Embryonic facial prominence (tissue), 1 donor: ENCODE measurements around the gene VPS13D.

ENCODE experiments used
- DNase-seq: peaks from one replicate; pipeline ENCODE4 v3.0.0-alpha.2; 2016; ENCODE audit errors: extremely low spot score

Gene VPS13D

DNA sequence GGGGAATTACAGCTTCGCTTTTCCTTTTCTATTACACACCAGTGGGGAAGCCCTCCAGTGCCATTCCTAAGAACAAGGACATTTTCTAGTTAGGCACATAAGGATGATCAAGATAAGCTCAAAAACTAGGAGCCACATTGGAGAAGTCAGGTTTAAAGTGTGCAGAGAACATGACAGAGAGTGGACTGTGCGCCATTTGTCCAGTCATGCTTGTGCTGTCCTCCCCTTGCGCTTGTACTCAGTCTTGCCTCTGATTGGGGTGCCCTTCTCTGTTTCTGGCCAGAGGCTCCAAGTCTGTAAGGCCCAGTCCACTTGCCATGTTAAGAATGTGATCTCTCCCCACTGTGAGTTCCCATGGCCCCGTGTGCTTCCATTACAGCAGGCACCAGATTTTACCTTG lies 198.5 kb downstream of the VPS13D start:
- no peak for DNase-seq

DNA sequence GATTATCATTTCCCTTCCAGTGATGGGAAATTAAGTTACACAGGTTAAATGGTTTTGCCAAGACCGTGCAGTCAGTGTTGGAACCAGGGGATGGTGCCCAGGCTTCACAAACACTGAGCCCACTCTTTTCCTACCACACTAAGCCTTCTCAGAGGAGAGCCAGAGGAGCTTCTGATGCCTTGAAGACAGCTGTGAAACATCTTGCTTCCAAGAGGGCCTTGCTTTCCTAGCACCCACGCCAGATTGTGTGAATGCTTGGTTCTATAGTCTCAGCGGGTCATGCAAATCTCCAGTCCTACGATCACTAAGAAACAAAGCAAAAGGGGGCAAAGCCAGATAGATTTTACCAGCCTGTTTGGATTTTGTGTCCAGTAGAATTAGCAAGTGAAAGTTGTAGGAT lies 200.7 kb downstream of the VPS13D start:
- no peak for DNase-seq

DNA sequence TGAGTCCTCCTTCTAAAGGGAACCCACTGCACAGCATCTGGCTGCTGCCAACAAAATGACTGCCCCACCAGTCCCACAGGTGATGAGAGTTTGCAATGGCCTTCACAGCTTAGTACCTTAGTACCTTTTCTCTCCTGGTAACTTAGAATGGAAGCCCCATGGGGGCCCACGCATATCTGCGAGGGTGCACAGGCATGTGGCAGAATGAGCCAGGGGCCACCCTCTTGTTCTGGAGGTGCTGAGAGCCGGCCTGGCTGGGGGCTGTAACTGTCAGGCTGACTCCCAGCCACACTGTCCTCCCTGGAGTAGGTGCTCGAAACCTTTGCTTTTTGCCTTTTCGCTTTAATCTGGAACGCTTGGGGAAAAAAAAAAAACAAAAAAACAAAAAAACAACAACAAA lies 203.1 kb downstream of the VPS13D start:
- no peak for DNase-seq

DNA sequence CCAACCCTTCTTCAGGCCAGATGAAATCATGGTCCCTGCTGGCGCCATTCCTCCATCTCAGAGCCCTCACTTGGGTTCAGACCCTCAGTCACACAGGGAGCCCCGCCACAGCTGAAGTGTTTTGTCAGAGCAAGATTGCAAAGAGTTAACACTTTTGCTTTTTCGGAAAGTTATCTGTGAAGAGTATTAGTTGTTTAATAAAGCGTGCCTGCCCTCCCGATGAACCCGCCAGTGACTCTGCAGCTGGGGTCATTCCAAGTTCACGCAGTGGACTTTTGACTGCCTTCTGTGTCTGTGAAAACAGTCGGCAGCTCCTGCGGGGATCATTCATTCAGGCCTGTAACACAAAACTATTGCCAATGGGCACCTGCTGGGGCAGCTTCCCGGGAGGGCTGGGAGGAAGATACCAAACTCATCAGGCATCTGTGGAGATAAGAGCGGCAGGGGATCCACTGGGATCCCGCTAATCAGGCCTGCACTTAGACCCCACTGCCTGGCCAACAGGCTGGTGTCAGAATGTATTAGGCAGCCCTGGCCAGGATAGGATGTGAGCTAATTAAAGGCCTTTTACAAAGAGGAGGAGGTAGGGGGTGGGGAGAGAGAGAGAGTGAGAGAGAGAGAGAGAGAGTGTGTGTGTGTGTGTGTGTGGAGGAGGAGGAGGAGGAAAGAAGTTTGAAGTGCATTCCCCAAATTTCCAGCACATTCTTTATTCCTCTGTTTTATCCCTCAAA lies 203.7 kb downstream of the VPS13D start:
- no peak for DNase-seq

DNA sequence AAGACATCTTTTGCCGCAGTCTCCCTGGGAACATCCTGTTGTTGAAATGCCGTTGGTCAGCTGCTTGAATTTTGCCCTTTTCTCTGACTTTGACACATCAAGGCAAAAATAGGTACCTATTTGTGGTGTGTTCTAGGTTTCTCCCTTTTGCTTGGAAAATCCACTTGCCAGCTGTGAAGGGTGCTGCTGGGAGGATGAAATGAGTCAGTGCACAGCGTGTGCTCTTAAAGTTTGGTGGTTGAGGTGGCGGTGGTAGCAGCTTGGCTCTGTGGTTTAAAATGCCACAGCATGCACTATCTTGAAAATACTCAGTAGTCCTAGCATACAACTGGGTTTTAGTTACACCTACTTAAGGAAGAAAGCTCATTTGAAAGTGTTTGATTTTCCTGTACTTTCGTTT lies 204.3 kb downstream of the VPS13D start:
- DNase-seq: no peak

DNA sequence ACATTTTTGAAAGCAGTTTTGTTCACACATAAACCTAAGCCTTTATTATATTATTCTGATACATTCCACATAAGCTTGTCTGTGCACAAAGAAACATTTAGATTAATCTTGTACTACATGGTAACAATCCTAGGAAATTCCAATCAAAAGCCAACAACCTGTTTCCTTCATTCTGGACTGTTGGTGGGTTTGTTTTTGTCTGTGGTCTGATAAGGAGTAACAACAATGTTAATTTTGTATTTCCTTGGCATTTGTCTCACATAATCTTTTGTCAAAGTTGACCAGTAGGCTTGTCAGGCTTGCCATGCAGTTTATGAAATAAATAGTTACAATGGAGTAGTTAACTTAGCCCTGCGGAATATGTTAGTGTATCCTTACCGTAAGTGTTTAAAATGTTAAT lies 204.9 kb downstream of the VPS13D start:
- no peak for DNase-seq

DNA sequence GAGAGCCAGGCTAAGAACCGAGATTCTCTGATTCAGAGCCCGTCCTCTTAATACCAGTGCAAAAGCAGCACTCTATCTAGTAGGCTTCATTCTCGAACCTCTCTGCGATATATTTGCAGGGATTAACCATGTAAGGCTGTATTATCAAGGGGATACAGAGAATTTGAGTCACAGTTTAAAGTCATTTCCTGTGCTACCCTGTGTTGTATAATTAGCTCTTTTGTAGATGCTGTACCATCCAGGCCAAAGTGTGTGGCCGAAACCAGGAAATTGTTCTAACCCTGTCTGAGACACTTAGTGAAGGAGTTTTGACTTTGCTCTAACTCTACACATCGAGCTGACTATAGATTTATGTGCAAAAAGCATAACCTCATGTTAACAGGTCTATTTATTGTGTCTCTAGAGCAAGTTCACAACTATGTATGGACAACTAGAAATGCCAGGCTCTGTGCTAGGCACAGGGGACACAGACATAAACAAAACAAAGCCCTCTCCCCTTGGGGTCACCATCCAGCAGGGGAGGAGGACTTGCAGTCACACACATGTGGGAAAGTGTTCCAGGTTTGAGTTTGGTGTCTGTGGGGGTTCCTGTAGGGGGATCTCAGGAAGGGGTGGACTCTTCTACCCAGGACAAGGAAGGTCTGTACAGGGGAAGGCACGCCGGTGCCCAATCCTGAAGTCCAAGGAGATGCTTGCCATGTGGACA lies 206.0 kb downstream of the VPS13D start:
- no peak for DNase-seq

DNA sequence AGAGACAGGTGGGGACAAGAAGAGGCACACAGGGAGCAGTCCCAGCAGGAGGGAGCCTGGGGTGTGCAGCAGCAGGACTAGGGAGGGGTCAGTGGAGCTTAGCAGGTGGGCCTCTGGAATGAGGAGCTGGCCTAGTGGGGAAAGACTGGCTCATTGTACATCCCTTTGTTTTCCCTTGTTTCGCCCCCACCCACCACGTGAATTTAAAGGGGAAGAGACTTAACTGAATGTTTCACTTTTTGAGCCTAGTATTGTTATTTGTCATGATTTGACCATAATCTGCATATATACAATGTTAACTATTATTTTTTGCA lies 206.5 kb downstream of the VPS13D start:
- DNase-seq: no peak

DNA sequence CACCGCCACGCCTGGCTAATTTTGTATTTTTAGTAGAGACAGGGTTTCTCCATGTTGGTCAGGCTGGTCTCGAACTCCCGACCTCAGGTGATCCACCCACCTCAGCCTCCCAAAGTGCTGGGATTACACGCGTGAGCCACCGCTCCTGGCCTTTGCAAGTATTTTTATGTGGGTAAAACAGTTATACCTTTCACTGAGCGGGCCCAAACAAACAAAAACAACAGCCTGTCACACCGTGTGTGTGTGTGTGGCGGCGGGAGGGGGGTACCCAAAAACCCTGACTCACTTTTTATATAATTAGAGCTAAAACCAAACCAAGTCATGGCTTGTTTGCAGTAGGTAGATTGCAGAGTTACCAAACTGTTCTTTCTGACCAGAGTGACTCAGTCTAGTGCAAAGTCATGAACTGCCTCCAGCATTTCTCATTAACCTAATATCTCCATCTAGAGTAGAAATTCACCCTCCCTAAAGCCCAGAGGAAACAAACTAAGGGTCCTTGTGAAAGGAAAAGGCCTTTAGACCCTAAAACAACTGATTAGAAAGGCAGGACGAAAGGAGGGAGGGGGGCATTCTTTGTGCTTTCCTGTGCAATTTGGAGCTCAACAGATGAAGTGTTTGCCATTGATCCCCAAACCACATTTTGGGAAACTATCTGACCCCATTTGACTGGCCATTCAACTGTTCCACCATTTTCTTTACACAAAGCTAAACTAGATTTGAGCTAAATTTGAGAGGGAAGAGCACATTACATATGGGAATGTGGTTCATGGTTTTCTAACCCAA lies 207.2 kb downstream of the VPS13D start:
- no peak for DNase-seq

DNA sequence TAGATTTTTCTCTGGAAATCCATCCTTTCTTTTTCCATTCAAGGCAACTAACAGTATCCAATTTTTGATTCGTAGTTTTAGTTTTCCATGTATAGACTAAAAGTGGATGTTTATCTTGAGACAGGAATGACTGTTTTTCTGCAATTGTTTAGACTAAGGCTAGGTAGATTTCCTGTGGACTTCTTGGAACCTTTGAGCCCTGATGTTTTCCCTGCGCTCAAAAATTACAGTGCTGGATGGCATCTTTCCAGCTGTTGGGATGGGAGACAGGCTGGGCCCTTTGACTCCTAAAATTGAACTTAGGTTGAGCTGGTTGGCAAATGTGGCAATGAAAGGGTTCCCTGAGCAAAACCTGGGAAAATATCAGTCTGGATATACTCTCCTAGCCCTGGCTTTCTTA lies 207.8 kb downstream of the VPS13D start:
- DNase-seq: no peak

DNA sequence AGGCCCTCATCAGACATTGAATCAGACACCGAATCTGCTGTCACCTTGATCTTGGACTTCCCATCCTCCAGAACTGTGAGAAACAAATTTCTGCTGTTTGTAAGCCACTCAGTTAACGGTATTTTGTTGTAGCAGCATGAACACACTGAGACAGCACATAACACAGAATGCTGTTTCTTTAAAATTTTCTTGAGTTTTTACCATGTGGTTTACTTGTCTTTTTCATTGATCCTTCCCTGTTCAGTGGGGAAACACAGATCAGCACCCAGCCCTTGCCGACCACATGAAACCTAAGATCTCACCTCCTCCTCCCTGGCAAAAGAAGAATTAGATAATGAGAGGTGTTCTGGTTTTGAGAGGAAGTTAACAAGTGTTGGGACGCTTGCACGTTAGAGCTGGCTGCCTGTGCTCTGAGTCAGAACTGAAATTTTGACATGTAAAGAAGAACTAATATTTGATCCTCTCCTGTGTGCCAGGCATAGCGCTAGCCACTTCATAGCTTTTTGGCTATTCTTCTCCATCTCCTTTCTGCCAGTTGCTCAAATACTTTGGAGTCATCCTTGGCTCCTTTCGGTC lies 208.6 kb downstream of the VPS13D start:
- DNase-seq: no peak

DNA sequence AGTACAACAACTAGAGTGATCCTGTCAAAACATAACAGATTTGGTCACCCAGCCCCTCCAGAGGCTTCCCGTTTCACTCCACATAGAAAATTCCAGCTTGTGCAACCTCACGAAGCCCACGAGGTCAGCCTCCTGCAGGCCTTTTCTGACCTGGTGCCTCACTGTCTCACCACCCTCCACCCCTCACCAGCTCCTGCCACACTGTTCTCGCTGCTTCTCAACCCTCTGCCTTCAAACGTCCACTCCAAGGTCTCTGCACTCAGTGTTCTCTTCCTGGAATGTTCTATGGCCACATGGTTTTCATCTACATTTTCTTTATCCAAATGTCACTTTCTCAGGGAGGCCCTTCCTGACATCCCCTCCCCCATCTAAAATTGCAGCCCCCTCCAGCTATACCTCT lies 209.2 kb downstream of the VPS13D start:
- no peak for DNase-seq

DNA sequence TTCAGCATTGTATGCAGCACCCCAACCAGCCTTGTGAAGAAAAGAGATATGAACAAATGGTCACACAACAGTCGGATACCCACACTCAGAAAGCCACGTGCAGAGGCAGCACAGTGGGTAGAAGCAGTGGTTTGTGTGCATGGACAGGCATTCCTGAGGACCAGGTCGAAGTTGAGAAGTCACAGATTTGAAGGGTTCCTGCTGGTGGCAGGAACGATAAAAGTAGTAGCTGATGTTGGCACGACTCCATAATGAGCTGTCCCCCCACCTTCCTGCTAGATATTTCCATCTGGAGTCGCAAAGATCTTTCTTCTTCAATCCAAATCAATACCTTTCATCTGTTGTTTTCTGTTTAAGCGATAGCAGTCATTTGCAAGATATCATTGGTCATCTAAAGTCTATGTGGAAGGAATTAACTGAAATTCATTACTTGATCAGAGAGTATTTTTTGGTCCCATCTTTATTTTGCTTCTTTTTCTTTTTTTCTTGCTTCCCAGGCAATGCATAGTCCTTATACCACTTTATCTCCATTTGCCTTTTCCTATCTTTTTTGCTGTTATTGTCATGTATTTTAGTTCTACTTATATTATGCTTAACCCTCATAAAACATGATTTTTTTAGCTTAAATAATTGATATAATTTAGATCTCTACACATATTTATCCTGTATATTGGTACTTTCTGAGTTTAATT lies 211.7 kb downstream of the VPS13D start:
- DNase-seq: no peak

DNA sequence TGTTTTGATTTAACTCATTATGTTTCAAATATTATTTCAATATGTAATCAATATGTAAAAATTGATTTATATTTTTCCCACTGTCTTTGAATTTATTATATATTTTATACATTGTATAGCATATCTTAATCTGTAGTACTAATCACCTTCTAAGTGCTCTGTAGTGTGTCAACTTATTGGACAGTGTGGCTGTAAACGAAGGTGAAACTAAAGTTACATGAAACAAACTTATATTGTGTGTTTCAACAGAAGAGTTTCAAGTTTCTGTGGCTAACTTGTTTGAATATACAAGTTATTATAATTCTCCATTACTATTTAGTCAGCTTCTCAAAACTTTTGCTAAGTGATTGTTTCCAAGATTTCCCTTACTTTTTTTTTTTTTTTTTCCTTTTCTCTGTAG lies 212.4 kb downstream of the VPS13D start:
- DNase-seq: no peak

DNA sequence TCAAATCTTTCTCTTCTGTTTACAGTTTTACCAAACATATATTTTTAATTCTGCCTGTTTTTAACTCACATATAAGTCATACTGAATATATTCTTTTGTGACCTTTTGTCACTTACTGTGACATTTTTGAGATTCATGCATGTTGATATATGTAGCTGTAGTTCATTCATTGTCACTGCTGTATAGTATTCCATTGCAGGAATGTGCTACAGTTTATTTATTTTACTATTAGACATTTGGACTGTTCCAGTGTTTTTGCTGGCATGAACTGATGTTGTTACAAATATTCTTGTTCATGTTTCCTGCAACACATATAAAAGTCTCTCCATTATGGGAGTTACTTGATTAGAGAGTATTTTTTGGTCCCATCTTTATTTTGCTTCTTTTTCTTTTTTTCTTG lies 213.3 kb downstream of the VPS13D start:
- DNase-seq: no peak

DNA sequence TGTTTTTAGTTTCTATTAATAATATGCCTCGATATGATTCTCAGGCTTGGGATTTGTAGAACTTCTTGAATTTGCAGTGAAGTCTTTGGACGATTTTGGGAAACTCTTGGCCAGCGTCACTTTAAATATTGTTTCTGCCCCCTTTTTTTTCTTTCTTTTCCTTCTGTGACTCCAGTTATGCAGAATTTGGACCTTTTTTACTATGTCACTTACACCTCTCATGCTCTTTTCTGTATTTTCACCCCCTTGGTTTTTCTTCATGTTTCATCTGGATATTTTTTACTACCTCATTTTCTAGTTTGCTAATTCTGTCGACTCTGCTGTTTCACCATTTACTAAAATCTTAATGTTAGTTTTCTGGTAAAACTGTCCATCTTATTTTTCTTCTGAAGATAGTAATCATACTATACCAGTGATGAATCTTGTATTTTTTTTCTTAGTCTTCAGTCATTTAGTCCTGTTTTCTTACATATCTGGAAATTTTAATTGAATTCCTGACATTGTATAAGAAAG lies 214.6 kb downstream of the VPS13D start:
- DNase-seq: no peak

DNA sequence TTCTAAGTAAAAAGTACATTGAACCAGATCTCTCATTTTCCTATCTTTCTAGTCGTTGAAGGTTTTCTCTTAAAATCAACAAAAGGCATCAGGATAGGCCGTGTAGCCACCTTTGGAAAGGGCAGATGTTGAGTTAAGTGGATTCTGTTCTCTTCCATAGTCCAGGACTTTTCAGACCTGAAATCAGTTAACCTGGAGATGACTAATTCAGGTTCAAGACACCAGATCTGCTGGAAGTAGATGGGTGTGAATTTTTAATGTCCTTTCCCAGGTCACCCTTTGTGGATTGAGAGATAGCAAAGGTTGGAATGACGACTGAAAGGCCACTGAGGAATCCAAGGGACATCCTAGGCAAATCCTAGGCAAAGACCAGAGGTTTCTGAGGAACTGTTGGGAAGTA lies 215.4 kb downstream of the VPS13D start:
- no peak for DNase-seq

DNA sequence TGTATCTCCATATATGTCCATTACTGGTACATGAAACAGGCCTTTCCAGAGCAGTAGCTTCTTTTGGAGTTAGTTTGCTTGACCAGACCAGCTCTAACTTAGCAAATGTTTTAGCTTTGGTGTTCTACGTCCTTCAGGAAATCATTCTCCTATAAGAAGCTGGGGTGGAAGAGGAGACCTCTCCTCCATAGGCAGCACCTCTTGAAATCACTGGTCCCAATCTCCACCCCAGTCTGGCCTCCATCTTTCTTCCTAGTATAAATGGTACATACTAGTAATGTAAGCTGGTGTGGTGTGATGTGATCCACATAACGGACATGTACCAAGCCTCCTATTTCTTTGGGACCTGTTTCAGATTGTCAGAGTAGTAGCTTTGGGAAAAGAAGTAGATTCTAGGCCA lies 216.8 kb downstream of the VPS13D start:
- no peak for DNase-seq

DNA sequence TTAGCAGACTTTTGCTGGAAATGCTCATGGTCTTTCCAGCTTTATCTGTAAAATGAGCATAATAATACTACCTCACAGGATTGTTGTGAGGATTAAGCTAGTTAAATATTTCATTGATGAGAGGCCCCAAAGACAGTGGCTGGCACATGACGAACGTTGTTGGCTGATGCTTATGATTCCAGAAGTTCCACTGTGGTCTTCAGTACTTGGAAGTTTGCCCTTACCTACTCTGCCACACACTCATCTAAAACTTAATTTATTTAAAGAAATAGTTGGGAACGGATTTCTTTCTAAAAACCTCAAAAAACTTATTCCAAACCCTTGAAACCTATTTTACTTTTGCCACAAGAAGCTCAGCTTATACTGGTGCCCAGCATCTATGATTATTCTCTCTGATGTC lies 217.5 kb downstream of the VPS13D start:
- DNase-seq: peak; percentile 50

DNA sequence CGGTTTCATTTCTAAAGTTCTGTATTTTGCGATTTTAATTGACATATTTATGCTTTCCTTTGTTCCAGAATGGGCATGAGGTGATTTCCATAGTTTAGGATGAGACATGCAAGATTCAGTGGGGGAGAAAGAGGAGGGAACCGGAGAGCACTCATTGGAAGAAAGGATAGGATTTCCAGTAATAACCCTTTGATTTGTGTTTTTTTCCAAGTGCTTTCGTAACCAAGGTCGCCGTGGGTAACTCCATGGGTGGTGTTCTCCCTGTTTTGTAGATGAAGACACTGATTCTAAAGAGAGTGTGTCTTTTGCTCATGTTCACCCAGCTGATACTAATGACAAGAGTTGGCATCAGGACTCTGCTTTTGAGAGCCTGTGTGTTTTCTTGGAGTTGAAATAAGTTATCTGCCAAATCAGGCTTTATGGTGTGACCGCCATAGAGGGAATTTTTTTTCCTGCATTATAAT lies 218.1 kb downstream of the VPS13D start:
- no peak for DNase-seq

DNA sequence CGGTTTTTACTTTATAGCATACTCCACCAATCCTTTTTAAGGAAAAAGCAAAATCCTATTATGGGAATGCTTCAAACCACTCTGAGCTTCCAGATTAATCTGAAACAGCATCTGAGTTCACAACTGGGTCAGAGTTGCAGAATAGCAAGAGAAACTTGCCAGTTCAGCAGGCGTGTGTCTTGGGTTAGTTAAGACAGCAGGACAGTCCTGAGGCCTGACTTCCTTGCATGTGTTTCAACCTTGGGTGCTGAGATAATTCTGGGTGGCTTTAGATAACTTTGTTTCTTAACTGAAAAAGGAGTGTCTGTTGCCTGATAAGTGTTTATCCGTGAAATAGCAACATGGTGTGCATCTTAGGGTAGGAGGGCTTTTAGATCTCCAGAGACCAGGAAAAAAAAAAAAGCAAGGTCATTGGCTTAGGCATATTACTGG lies 218.9 kb downstream of the VPS13D start:
- no peak for DNase-seq
